GM18873 (cell line): Measurements from ENCODE around the gene SLC23A2.
A peak's percentile ranks its signal among the peaks of the same experiment; 100 is the strongest.

Experiments used
- ATAC-seq: cut with Tn5 transposase; IDR thresholded peaks from one replicate; pipeline ENCODE4 v1.9.1; 2021; ENCODE audit warnings: mild to moderate bottlenecking, moderate library complexity, moderate number of reproducible peaks; ENCODE audit not compliant: unreplicated experiment, low FRiP score

Gene SLC23A2

DNA sequence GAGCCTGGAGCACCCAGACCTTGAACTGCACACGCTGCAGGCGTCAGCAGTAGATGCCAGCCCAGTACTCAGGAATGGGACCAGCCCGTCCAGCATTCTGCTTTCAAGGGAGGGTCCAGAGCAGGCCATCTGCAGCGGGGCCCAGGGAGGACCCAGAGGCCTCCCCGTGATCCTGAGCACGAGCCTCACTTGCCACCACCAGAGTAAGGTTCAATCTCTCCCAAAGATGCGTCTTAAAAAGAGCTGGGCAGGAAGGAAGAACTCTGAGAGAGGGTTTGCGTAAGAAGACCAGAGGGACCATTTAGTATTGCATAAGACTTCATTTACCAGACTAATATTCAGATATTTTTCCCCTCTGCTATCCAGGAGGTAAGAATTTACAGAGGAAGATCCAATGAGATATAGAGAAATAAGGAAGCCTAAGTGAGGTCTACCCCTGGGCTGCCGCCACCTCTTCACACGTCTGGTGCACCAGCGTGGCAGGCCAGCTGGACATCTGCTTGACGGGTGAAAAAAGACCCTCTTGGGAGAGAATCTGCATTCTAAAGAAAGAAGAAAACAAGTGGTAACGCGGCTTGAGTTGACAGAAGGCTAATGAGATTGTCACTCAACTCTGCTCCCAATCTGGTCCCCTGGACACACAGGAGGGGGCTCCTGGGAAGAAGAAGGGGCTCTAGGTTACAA, 172.3 kb downstream of the SLC23A2 start:
- no peak for ATAC-seq

DNA sequence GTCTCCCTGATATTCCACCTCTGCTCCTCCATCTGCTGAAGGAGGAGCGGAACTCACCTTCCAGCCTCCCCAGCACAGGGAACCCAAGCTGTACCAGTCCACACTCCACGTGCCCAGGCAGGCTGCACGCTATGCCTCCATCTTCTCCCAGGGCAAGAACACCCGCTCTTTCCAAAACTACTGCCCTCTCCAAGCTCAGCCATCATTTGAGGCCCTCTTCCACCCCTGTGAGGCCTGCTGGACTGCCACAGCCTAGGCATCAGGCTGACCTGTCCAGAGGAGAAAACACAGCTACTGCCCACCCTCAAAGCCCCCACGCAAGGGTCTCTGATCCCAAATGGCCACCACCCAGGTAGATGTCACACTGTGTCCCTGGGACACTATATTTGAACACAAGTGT, 179.7 kb downstream of the SLC23A2 start:
- no peak for ATAC-seq

DNA sequence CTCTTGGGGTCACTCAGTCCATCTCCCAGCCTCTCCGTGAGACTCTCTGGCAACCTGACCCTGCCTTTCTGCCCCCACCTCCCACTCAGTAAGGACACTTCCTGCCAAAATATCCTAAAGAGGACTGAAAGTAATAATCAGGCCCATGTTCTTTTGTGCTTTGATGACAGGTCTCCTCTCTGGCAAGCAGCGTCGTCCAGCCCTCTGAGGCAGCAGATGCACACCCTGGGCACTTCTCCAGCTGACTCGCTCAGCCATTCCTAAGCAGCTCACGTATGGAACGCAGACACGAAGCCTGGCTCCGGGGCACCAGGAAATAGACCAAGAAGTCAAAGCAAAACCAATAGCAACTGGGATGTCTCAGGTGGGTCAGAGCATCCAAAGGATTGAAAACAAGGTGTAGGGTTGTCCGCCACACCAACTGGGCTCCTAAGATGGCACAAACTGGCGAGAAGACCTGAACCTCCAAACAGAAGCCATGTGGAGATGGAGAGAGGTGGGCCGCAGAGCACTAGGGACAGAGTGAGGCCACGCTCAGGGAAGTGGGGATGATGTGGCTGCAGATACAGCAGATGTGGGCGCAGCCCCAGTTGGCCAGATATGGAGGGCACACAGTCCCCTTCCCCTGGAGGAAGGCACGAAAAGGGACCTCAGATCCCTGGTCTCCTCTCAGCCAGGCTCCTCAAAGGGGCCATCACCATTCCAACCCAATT, 180.3 kb downstream of the SLC23A2 start:
- ATAC-seq, result no peak

DNA sequence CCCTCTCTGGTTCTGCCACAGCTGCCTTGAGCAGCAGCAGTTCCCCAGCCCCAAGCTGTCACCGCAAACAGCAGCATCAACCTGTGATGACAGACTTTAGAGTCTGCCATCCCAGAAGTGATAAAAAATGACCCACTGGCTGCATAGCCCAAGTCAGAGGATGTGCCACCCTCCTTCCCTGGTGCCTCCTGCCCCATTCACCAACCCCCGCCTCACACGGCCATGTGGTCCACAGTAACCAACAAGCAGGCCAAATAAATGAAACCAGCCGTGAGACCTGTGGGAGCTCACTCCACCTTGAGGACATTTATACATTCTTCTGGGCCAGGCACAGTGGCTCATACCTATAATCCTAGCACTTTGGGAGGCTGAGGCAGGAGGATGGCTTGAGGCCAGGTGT, 181.4 kb downstream of the SLC23A2 start:
- ATAC-seq, result no peak

GRCh38 chr20:4817230-4817671, 184.1 kb downstream of the SLC23A2 start:
- ATAC-seq, result no peak

- no peak for ATAC-seq
Observed at GRCh38 chr20:4815628-4816027, 185.7 kb downstream of the SLC23A2 start.

DNA sequence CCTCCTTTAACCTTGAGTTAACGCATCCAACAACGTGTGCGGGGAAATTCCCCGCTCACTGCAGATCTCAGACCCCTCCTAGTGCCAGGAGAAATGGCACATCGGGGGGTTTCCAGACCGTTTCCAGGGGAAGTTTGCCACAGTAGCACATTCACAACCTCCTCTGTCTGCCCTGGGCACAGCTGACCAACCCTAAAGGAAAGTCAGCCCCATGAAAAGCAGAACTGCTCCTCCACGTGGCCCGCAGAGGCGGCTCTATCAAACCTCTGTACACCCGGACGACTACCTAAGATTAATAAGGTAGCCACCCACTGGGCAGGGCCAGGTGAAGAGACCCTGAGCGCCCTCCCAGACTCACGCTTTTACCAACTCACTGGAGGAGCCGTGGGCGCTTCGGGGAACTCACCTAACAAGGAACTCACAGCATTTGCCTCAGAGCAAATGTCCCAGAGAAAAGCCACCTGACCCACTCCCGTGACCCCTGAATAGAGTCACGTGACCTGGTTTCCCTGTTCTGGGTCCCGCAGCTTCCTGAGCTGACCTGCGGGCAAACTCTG, 186.5 kb downstream of the SLC23A2 start:
- peak; percentile 45 for ATAC-seq

- ATAC-seq, result peak; percentile 38
Observed at GRCh38 chr20:4813863-4814695, 187.2 kb downstream of the SLC23A2 start.

DNA sequence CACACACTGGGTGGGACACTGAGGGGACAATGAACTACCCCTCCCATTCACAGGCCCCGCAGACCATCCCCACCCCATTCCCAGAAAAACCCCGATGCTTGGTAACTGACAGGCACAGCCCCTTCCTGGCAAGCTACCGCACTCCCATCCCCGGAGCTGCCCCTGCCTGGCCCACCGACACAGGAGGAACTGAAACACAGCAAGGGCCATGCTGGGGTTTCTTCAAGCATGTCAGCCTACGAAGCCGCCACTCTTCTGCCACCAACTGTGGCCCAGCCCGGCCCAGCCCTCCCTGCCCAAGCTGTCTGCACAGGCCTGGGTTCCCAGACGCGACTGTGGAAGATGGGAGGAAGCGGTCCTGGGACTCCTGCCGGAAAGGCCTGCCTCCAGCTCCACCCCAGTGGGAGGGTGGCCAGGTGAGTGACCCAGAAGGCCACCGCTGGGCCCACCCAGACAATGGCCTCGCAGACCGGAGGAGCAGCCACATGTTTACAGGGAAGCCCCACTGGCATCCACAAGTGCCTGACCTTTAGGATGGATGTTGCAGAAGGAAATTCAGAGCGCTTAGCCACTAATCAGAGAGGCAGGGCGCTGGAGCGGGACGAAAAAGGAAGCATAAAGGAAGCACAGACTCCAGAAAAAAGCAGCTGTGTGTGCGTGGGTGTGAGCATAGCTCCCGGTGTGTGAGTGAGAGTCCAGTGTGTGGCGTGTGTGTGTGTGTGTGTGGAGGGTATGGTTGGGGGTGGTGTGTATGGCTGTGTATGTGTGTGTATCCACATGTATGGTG, 188.0 kb downstream of the SLC23A2 start:
- no peak for ATAC-seq

- ATAC-seq, result no peak
Observed at GRCh38 chr20:4812641-4813075, 188.7 kb downstream of the SLC23A2 start.

DNA sequence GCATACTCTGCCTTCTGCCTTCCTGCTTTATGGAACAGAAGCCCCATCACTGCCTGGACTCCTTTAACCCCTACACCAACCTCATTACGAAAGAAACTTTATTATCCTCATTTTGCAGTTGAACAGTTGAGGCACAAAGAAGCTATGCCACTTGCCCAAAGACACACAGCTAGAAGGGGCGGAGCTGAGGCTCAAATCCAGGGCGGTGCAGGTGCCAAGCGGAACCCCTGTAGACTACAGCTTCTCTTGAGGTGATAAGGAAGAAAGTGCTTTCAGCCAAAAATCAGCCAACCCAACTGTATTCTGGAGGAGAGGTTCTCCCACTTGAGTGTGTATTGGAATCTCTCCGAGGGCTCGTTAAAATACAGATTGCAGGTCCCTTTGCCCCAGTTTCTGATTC, 189.1 kb downstream of the SLC23A2 start:
- no peak for ATAC-seq

DNA sequence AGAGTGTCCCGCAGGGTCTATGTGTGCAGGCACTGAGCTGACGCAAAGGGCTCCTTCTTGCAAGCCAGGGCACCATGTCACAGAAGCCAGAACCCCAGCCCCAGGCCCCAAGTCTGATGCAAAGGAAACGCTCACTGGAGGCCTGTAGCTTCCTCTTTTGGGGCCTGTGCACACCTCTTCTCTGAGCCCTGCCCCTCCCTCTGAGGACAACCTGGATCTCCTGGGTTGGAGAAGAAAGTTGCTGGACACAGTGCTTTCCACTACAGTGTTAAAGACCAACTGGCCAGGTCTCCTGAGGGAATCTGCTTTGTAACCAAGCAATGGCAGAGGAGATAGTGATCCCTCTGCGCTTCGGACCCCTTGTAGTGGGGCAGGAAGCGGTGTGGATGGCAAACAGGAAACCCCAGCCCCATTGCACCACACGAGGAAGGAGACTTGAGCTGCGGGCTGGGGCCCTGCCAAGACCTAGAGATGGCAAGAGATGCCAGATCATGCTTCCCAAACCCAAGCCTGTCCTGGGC, 189.6 kb downstream of the SLC23A2 start:
- ATAC-seq, result no peak

DNA sequence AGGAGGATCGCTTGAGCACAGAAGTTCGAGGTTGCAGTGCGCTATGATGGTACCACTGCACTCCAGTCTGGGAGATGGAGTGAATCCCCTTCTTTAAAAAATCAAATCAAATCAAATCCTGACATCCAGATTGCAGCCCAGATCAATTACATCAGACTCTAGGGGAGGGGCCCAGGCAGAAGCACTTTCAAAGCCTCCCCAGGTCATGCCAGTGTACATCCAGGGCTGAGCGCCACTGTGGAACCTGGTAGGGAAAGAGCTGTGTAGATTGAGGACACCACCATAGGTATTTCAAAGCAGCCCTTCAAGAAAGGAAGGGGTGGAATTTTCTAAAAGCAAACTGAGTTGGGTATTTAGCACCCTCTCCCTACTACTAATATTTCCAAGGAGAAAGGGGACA, 190.1 kb downstream of the SLC23A2 start:
- no peak for ATAC-seq

DNA sequence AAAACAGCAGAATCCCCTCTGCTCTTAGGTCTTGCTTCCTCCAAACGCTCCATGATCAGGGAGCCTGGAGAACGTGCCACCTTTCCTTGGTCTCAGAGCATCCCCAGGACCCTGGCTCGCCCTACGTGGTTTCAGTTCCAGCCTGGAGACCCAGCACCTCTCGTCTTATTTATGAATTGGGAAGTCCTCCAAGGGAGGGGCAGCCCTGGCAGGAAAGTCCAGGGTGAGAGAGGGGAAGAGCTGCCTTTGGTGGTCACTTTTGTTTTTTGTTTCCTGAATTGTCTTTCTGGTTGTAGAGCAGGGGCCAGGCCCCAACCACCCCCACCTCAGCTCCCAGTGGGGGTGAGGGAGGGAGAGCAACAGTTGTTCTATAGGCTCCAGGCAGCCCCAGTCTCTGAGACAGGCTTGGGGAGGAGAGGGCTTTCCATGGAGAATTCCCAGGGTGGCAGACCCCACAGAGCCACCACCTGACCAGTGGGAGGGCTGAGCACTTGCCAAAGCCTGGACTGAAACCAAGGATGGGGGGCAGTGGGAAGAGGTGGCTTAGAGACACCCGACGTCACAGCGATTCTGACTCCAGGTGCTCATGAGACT, 190.8 kb downstream of the SLC23A2 start:
- ATAC-seq, result no peak

DNA sequence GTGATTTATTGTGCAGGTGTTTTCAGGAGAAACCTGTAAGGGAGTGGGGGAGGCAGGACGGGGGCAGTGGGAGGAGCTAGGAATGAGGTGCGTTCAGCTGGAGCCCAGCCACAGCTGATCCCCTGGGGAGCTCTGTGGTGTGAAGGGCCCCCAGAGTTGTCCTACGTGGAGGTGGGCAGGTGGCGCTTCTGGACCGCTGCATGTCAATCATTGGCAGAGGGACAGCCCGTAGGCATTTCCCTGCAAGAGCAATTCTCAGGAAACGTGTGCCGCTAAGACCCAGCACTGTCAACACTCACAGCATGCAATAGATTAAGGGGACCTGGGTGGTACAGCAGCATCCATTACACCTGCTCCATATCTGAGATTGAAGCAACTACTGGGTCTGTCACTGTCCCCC, 191.6 kb downstream of the SLC23A2 start:
- no peak for ATAC-seq

- ATAC-seq, result no peak
Observed at GRCh38 chr20:4808872-4809271, 192.4 kb downstream of the SLC23A2 start.

DNA sequence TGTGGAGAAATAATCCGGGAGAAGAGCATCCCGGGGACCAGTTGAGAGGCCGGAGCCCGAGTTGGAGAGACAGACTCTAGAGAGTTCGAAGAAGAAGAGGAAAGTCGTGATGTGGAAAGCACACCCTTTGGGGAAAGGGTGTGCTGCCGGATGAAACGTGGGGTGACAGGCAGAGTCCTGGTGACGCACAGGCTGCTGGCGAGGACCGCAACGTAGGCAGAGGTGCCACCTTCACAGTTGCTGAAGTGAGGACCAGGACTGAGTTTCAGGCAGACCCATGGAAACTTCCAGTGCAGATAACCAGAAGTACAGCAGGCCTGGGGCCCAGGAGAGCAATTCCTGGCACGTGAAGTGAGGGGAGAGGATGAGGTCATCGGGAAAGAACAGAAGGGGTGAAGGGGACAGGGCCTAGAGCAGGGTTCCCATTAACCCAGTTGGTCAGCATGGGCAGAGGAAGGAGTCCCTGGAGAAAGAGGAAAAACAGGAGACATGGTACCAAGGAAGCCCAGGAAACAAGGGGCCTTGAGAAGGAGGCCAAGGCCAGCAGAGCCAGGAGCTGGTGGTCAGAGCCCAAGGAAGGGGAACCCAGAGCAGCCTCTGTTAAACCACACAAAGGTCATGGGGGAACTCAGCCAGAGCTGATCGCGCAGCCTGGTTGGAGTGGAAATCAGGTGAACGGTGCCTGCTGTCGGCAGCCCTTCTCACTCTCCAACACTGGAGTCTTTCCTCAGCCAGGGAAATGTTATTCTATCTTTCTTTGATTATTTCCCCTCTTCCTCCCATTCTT, 195.5 kb downstream of the SLC23A2 start:
- no peak for ATAC-seq

DNA sequence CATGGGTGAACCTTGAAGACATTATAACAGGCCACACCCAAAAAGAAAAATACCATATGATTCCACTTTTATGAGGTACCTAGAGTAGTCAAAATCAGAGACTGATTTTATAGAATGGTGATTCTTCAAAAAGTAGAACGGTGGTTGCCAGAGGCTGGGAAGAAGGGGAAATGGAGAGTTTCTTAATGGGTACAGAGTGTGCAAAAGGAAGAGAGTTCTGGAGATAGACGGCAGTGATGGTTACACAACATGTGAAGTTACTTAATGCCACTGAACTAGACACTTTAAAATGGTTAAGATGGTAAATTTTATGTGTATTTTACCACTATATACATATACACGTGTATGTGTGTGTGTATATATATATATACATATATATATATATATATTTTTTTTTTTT, 198.8 kb downstream of the SLC23A2 start:
- ATAC-seq, result no peak
